ENCODE measurements around the gene ARPC5L. TPM values are rescaled to one million over a fixed set of nuclear protein-coding genes. Genes with fewer than 3 reads are reported as not detected.

ARPC5L gene
- total and polyA plus RNA-seq, 9 of the 15 experiments (the other 6 are each of a cell fraction or from before 2014, with no cell fraction given), result 25.4 to 113 (median 63.8) TPM

DNA sequence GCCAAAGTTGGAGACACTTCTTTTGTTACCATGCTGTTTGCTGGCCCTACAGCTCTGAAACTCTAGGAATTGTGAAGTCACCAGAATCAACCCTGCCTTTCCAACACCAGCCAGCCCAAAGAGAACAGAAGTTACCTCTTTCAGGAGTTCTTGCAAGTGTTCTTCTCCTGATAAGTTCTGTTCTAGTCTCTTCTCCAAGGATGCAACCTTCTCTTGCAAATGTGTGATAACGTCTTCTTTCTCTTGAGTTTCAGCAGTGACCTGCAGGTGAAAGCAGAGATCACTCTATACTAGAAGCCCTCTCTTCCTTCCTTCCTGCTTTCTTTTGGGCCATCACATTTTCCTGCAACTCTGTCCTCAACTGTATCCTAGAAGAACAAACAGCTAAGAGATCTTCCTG, 49.8 kb downstream of the ARPC5L start:
- no peaks in the 10 kb centered on the region for H3K27me3 ChIP-seq (ENCODE audit: control insufficient read depth in 2 of 2, insufficient read depth in 2 of 2, low read length in 2 of 2)
- WGBS (ENCODE audit: insufficient coverage, low coverage, missing lambda C conversion rate), result 41% methylated on average over 1 of the region's 1 CpG
- H2AFZ ChIP-seq (ENCODE audit: low read depth, low read length), result no peak overlapping the region
- no peaks in the 10 kb centered on the region; the same call in 1 of the 2 replicates for H4K20me1 ChIP-seq (replicated peaks; ENCODE audit: control insufficient read depth, insufficient read depth, low read length)
- intact Hi-C loops (cut with micrococcal nuclease) (no loop called here), in situ Hi-C loops (cut with MboI) (no loop called here)
- POLR2A ChIA-PET, result interaction anchor here (0.9 to 1.9 kb wide), 4 partner anchors 10 to 143 kb away, joined by 3 to 9 read pairs (median 4); no protein-coding TSS in a partner anchor
- FAIRE-seq (no peak), DNase-seq (ENCODE audit: extremely low read depth in 1 of 4, low spot score in 3 of 4) (peak in 1 of 4 experiments; percentile 26), ATAC-seq (peak; percentile 17)
- no peak overlapping the region; the same call in 1 of the 2 replicates for H3K4me2 ChIP-seq (ENCODE audit: insufficient read depth, low read length)
- H3K9ac ChIP-seq (ENCODE audit: insufficient read depth in 1 of 2, low read depth in 2 of 2, low read length in 2 of 2), result no peak overlapping the region; a peak in 1 of 4 replicates
- H3K4me1 ChIP-seq (replicated peaks in 1 of 2; ENCODE audit: control insufficient read depth in 2 of 2, insufficient read depth in 2 of 2, low read length in 2 of 2), result peaks cover 15 to 35% of the 10 kb centered on the region in 2 experiments; a peak in 4 of 5 replicates
- 0 out of 2 replicates have a peak, but pooled peaks have one; percentile 33 for TF ChIP-seq TCF3 (CRISPR knock-in tag; IDR thresholded peaks at IDR 0.05)
- TF ChIP-seq EGR1 (conservative IDR thresholded peaks at IDR 0.05), result no peak
- TF ChIP-seq ZNF184 (CRISPR knock-in tag; IDR thresholded peaks at IDR 0.05), result peak; percentile 91
- peaks cover 42% of the 10 kb centered on the region for H3K36me3 ChIP-seq (ENCODE audit: control insufficient read depth, insufficient read depth, low read length)
- H3K79me2 ChIP-seq (ENCODE audit: control insufficient read depth, insufficient read depth, low read length), result no peaks in the 10 kb centered on the region
- no peaks in the 10 kb centered on the region for H3K9me3 ChIP-seq (replicated peaks; ENCODE audit: control insufficient read depth, insufficient read depth, low read depth, low read length)
- no peak overlapping the region for H3K4me3 ChIP-seq
- no peaks in the 10 kb centered on the region for H3K9me1 ChIP-seq (ENCODE audit: control insufficient read depth, insufficient read depth, low read length)
- CTCF ChIA-PET (ENCODE audit: low intra/inter-chr PET ratio), result no interaction called here
- no peak overlapping the region for H3K27ac ChIP-seq (ENCODE audit: extremely low read depth, low read depth, low read length)
- BruUV-seq (replicated peaks), result no TSS peak

DNA sequence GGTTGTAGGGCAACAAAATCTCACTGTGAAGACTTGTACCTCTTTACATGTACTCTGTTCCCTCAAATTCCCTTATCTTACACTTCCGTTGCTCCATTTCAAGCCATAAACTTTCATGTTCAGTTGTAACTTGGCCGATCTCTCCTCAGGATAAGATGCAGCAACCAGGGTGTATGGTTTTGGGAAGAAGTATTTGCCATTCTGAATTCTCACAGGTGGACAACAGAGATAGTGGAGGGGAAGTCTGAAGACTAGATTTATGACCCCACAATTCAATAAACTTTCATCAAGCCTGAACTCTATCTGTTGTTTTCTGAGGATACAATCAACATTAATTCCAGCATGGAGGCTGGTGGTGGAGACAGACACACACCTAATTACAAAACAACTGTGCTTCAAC, 51.4 kb downstream of the ARPC5L start:
- Histone ChIP-seq H3K79me2 (ENCODE audit: control insufficient read depth, insufficient read depth, low read length) (no peaks in the 10 kb centered on the region), H3K27ac (ENCODE audit: extremely low read depth, low read depth, low read length) (peak overlapping the region; percentile 51; the same call in 2 of the 3 replicates), H3K4me2 (ENCODE audit: insufficient read depth, low read length) (peak overlapping the region; percentile 56), H3K9me1 (ENCODE audit: control insufficient read depth, insufficient read depth, low read length) (no peaks in the 10 kb centered on the region), H3K4me1 (replicated peaks in 1 of 2; ENCODE audit: control insufficient read depth in 2 of 2, insufficient read depth in 2 of 2, low read length in 2 of 2) (peaks cover 15 to 35% of the 10 kb centered on the region in 2 experiments; a peak in 4 of 5 replicates), H3K9me3 (replicated peaks; ENCODE audit: control insufficient read depth, insufficient read depth, low read depth, low read length) (no peaks in the 10 kb centered on the region), H3K36me3 (ENCODE audit: control insufficient read depth, insufficient read depth, low read length) (peaks cover 34% of the 10 kb centered on the region), H3K27me3 (ENCODE audit: control insufficient read depth in 2 of 2, insufficient read depth in 2 of 2, low read length in 2 of 2) (no peaks in the 10 kb centered on the region), H4K20me1 (replicated peaks; ENCODE audit: control insufficient read depth, insufficient read depth, low read length) (no peaks in the 10 kb centered on the region; the same call in 1 of the 2 replicates), H3K9ac (ENCODE audit: insufficient read depth in 1 of 2, low read depth in 2 of 2, low read length in 2 of 2) (no peak overlapping the region), H3K4me3 (no peak overlapping the region), H2AFZ (ENCODE audit: low read depth, low read length) (no peak overlapping the region)
- ChIA-PET POLR2A (interaction anchor here (1.0 kb wide), 1 partner anchor 16 kb away, joined by 3 read pairs; no protein-coding TSS in a partner anchor), CTCF (ENCODE audit: low intra/inter-chr PET ratio) (no interaction called here)
- intact Hi-C loops (cut with micrococcal nuclease) (no loop called here), in situ Hi-C loops (cut with MboI) (no loop called here)
- BruUV-seq (replicated peaks), result no TSS peak
- peak; percentile 84 for FAIRE-seq
- WGBS (ENCODE audit: insufficient coverage, low coverage, missing lambda C conversion rate), result 0% methylated on average over 2 of the region's 2 CpGs
- peak; percentile 64 for ATAC-seq
- DNase-seq (ENCODE audit: extremely low read depth in 1 of 4, low spot score in 3 of 4), result peak in 2 of 4 experiments; percentile 46 to 62
- no peak for TF ChIP-seq GABPB2 (CRISPR knock-in tag; conservative IDR thresholded peaks at IDR 0.05)
- no peak for TF ChIP-seq GTF2A2 (tag; IDR thresholded peaks at IDR 0.05)
- TF ChIP-seq ZNF398 (CRISPR knock-in tag; IDR thresholded peaks at IDR 0.05), result no peak
- TF ChIP-seq RBM22 (IDR thresholded peaks at IDR 0.05; ENCODE audit: low read depth, low read length, poor library complexity, severe bottlenecking), result no peak
- peak; percentile 60 for TF ChIP-seq CBFA2T2 (conservative IDR thresholded peaks at IDR 0.05)
- TF ChIP-seq FOSL1 (tag; conservative IDR thresholded peaks at IDR 0.05), result peak; percentile 25; the same call in 1 of the 2 replicates
- TF ChIP-seq CREB5 (CRISPR knock-in tag; IDR thresholded peaks at IDR 0.05), result no peak
- TF ChIP-seq ETV1 (tag; conservative IDR thresholded peaks at IDR 0.05; ENCODE audit: low read depth), result peak; percentile 68
- no peak for TF ChIP-seq ZNF197 (CRISPR knock-in tag; IDR thresholded peaks at IDR 0.05; ENCODE audit: low read depth)
- peak; percentile 38; the same call in 1 of the 2 replicates for TF ChIP-seq MTA2 (IDR thresholded peaks at IDR 0.05; ENCODE audit: low read depth)
- TF ChIP-seq MEIS2 (IDR thresholded peaks at IDR 0.05; ENCODE audit: partially characterized antibody), result peak; percentile 97
